Skeletal muscle satellite cell (primary cell): Measurements from ENCODE around the gene SH2D1A.

Experiments used
- H3K27me3 ChIP-seq: 2 replicates; pipeline ENCODE4 v1.7.0; 2013; ENCODE audit warnings: low read length; ENCODE audit not compliant: control insufficient read depth, insufficient read depth
- H3K36me3 ChIP-seq: 2 replicates; pipeline ENCODE4 v1.7.0; 2013; ENCODE audit warnings: mild to moderate bottlenecking, control low read depth, low read length; ENCODE audit not compliant: insufficient read depth
- H3K4me1 ChIP-seq: 2 replicates; pipeline ENCODE4 v1.7.0; 2013; ENCODE audit warnings: low read length; ENCODE audit not compliant: control insufficient read depth, insufficient read depth
- H3K4me2 ChIP-seq: 2 replicates; pipeline ENCODE4 v1.7.0; 2013; ENCODE audit warnings: mild to moderate bottlenecking, low read length
- H3K4me3 ChIP-seq: 2 replicates; pipeline ENCODE4 v1.7.0; 2013; ENCODE audit warnings: low read length
- H3K9ac ChIP-seq: 2 replicates; pipeline ENCODE4 v1.7.0; 2013; ENCODE audit warnings: mild to moderate bottlenecking, low read depth, low read length, moderate library complexity
- H3K9me3 ChIP-seq: replicated peaks from 2 replicates; pipeline ENCODE4 v1.7.0; 2013; ENCODE audit warnings: mild to moderate bottlenecking, control low read depth, low read length

Gene SH2D1A

GRCh38 chrX:124338733-124339514 lies 7.4 kb upstream of the SH2D1A start:
- no peaks in the 10 kb centered on the region for H3K36me3 ChIP-seq
- no peak overlapping the region for H3K9ac ChIP-seq

GRCh38 chrX:124341396-124342132 lies 4.8 kb upstream of the SH2D1A start:
- Histone ChIP-seq H3K36me3 (no peaks in the 10 kb centered on the region), H3K4me1 (no peaks in the 10 kb centered on the region), H3K9ac (no peak overlapping the region), H3K9me3 (no peaks in the 10 kb centered on the region), H3K4me2 (no peak overlapping the region), H3K27me3 (peaks cover 2% of the 10 kb centered on the region), H3K4me3 (no peak overlapping the region)

More at GRCh38 chrX:124338733-124339514, 7.4 kb upstream of the SH2D1A start:
- Histone ChIP-seq H3K27me3 (no peaks in the 10 kb centered on the region), H3K4me1 (no peaks in the 10 kb centered on the region), H3K4me3 (no peak overlapping the region), H3K4me2 (no peak overlapping the region), H3K9me3 (no peaks in the 10 kb centered on the region)

GRCh38 chrX:124342174-124342867 lies 4.0 kb upstream of the SH2D1A start:
- peaks cover 2% of the 10 kb centered on the region for H3K27me3 ChIP-seq
- H3K9ac ChIP-seq = no peak overlapping the region
- no peaks in the 10 kb centered on the region for H3K4me1 ChIP-seq
- no peaks in the 10 kb centered on the region for H3K9me3 ChIP-seq
- no peaks in the 10 kb centered on the region for H3K36me3 ChIP-seq
- H3K4me3 ChIP-seq = no peak overlapping the region
- no peak overlapping the region for H3K4me2 ChIP-seq

- H3K4me2 ChIP-seq = no peak overlapping the region
- no peaks in the 10 kb centered on the region for H3K9me3 ChIP-seq
- no peaks in the 10 kb centered on the region for H3K36me3 ChIP-seq
- H3K4me3 ChIP-seq = no peak overlapping the region
- peaks cover 2% of the 10 kb centered on the region for H3K27me3 ChIP-seq
- H3K9ac ChIP-seq = no peak overlapping the region
- H3K4me1 ChIP-seq = no peaks in the 10 kb centered on the region
These were observed 3.3 kb upstream of the SH2D1A start for GRCh38 chrX:124343016-124343415.

- Histone ChIP-seq H3K4me1 (no peaks in the 10 kb centered on the region), H3K9me3 (no peaks in the 10 kb centered on the region), H3K4me3 (no peak overlapping the region)
These were observed 2.1 kb upstream of the SH2D1A start for GRCh38 chrX:124344246-124344645.

GRCh38 chrX:124346877-124347241 lies 496 bp downstream of the SH2D1A start:
- H3K27me3 ChIP-seq = peaks cover 2% of the 10 kb centered on the region
- no peak overlapping the region for H3K4me3 ChIP-seq
- H3K4me1 ChIP-seq = no peaks in the 10 kb centered on the region
- no peaks in the 10 kb centered on the region for H3K36me3 ChIP-seq
- no peak overlapping the region for H3K9ac ChIP-seq
- H3K9me3 ChIP-seq = no peaks in the 10 kb centered on the region
- H3K4me2 ChIP-seq = no peak overlapping the region

More at GRCh38 chrX:124344246-124344645, 2.1 kb upstream of the SH2D1A start:
- H3K27me3 ChIP-seq = peaks cover 2% of the 10 kb centered on the region
- H3K4me2 ChIP-seq = no peak overlapping the region
- no peaks in the 10 kb centered on the region for H3K36me3 ChIP-seq
- H3K9ac ChIP-seq = no peak overlapping the region

- Histone ChIP-seq H3K4me2 (no peak overlapping the region), H3K4me1 (no peaks in the 10 kb centered on the region), H3K36me3 (no peaks in the 10 kb centered on the region), H3K9me3 (no peaks in the 10 kb centered on the region), H3K9ac (no peak overlapping the region), H3K27me3 (peaks cover 2% of the 10 kb centered on the region), H3K4me3 (no peak overlapping the region)
These were observed 879 bp downstream of the SH2D1A start for GRCh38 chrX:124347242-124347641.

GRCh38 chrX:124348182-124348581 lies 1.8 kb downstream of the SH2D1A start:
- no peaks in the 10 kb centered on the region for H3K4me1 ChIP-seq
- no peaks in the 10 kb centered on the region for H3K9me3 ChIP-seq
- no peak overlapping the region for H3K4me2 ChIP-seq
- no peak overlapping the region for H3K9ac ChIP-seq
- H3K27me3 ChIP-seq = peaks cover 2% of the 10 kb centered on the region
- no peak overlapping the region for H3K4me3 ChIP-seq
- no peaks in the 10 kb centered on the region for H3K36me3 ChIP-seq

GRCh38 chrX:124348885-124349453 lies 2.6 kb downstream of the SH2D1A start:
- H3K4me3 ChIP-seq = no peak overlapping the region
- H3K27me3 ChIP-seq = peaks cover 2% of the 10 kb centered on the region
- no peak overlapping the region for H3K4me2 ChIP-seq
- no peaks in the 10 kb centered on the region for H3K9me3 ChIP-seq
- no peaks in the 10 kb centered on the region for H3K36me3 ChIP-seq
- no peaks in the 10 kb centered on the region for H3K4me1 ChIP-seq
- no peak overlapping the region for H3K9ac ChIP-seq

GRCh38 chrX:124354648-124355047 lies 8.3 kb downstream of the SH2D1A start:
- no peak overlapping the region for H3K4me3 ChIP-seq
- H3K4me1 ChIP-seq = no peaks in the 10 kb centered on the region
- no peaks in the 10 kb centered on the region for H3K27me3 ChIP-seq
- H3K9ac ChIP-seq = no peak overlapping the region
- no peak overlapping the region for H3K4me2 ChIP-seq
- H3K9me3 ChIP-seq = no peaks in the 10 kb centered on the region
- H3K36me3 ChIP-seq = no peaks in the 10 kb centered on the region

GRCh38 chrX:124358800-124359383 lies 12.5 kb downstream of the SH2D1A start:
- H3K9me3 ChIP-seq = no peaks in the 10 kb centered on the region
- no peak overlapping the region for H3K4me2 ChIP-seq
- H3K4me3 ChIP-seq = no peak overlapping the region
- no peaks in the 10 kb centered on the region for H3K27me3 ChIP-seq
- H3K4me1 ChIP-seq = no peaks in the 10 kb centered on the region
- H3K9ac ChIP-seq = no peak overlapping the region
- H3K36me3 ChIP-seq = no peaks in the 10 kb centered on the region
